ENCODE results near the gene PPP1CA.

PPP1CA gene

DNA sequence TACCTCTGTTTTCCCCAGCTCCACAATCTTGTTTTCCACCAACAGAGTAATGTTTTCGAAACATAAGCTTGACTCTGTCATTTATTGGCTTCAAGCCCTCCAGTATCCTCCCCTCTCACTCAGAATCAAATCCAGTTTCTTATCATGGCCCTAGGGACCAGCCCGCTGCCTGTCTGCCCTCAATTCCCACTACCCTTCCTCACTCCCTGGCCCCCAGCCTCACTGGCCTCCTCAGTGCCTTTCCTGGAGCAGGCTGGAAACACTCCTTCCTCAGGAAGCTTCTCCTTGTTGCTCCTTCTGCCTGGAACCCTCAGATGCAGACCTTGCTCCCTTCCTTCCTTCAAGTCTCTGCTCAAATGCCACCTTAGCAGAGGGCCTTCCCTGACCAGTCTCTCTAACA is 52.2 kb downstream of the PPP1CA start:
- H3K27ac ChIP-seq, result no peak overlapping the region

DNA sequence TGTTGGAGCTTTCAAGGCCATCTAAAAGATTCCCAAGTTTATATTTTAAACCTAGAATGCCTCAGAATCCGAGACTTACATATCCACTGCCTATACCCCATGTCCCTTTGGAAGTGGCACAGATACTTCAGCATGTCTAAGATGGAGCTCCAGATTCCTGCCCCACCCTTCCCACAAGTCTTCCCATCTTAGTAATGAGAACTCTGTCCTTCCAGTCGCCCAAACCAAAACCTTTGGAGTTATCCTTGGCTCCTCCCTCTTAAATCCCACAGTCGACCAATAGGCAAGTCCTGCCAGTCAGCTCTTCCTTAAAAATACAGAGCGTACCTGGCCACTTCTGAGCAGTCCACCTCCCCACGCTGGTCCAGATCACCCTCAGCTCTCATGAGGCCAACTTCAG is 52.6 kb downstream of the PPP1CA start:
- DNase-seq, result no peak
- no peaks in the 10 kb centered on the region for H3K27me3 ChIP-seq (ENCODE audit: insufficient read depth, low read depth, severe bottlenecking)
- H3K4me3 ChIP-seq (ENCODE audit: low read depth, low read length), result no peak overlapping the region
- H3K36me3 ChIP-seq, result no peaks in the 10 kb centered on the region
- TF ChIP-seq, protein P1, sequence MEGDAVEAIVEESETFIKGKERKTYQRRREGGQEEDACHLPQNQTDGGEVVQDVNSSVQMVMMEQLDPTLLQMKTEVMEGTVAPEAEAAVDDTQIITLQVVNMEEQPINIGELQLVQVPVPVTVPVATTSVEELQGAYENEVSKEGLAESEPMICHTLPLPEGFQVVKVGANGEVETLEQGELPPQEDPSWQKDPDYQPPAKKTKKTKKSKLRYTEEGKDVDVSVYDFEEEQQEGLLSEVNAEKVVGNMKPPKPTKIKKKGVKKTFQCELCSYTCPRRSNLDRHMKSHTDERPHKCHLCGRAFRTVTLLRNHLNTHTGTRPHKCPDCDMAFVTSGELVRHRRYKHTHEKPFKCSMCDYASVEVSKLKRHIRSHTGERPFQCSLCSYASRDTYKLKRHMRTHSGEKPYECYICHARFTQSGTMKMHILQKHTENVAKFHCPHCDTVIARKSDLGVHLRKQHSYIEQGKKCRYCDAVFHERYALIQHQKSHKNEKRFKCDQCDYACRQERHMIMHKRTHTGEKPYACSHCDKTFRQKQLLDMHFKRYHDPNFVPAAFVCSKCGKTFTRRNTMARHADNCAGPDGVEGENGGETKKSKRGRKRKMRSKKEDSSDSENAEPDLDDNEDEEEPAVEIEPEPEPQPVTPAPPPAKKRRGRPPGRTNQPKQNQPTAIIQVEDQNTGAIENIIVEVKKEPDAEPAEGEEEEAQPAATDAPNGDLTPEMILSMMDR (IDR thresholded peaks at IDR 0.05; ENCODE audit: low read depth, low read length), result no peak
- no peaks in the 10 kb centered on the region for H3K9me3 ChIP-seq (ENCODE audit: severe bottlenecking)
- no peak overlapping the region for H3K27ac ChIP-seq

More for the DNA sequence above, 52.2 kb downstream of the PPP1CA start:
- H3K9me3 ChIP-seq (ENCODE audit: severe bottlenecking), result no peaks in the 10 kb centered on the region
- H3K36me3 ChIP-seq, result no peaks in the 10 kb centered on the region
- DNase-seq, result no peak
- H3K27me3 ChIP-seq (ENCODE audit: insufficient read depth, low read depth, severe bottlenecking), result no peaks in the 10 kb centered on the region
- TF ChIP-seq, protein P1 (IDR thresholded peaks at IDR 0.05; ENCODE audit: low read depth, low read length), result no peak
- H3K4me3 ChIP-seq (ENCODE audit: low read depth, low read length), result no peak overlapping the region

Data from WERI-Rb-1 (cell line).